HepG2 (cell line): ENCODE data around the gene IGFBP7. TPM values are rescaled to one million over a fixed set of nuclear protein-coding genes. Genes with fewer than 3 reads are reported as not detected.
A peak's percentile ranks its signal among the peaks of the same experiment; 100 is the strongest.

Experiments used
- ATAC-seq: fragments of 200-7000 bp; cut with Tn5 transposase; 3 replicates; pipeline ENCODE4 v1.9.1; 2020; ENCODE audit warnings: mild to moderate bottlenecking, moderate library complexity
- BruUV-seq: library from RNA; stranded (reverse); fragments of 400-500 nt; replicated peaks from 2 replicates; lab custom pipeline; 2021; lab: Mats Ljungman, UMichigan
- CTCF ChIA-PET: fragments of 300-600 bp; formaldehyde crosslinking; extraction: SDS; loops from one replicate; lab custom pipeline; 2021; ENCODE audit warnings: low total read pairs, inconsistent platforms, low intra/inter-chr PET ratio; lab: Yijun Ruan, JAX
- POLR2A ChIA-PET: fragments of 350-600 bp; sonication (Branson Sonifier 250); formaldehyde crosslinking; loops from one replicate; lab custom pipeline; 2020; ENCODE audit warnings: antibody characterized with exemption, inconsistent platforms; lab: Yijun Ruan, JAX
- DNase-seq: peaks from one replicate; pipeline ENCODE4 v3.0.0-alpha.2; 2015; ENCODE audit warnings: low spot score
- FAIRE-seq: peaks from 3 replicates; lab custom pipeline; 2011; peaks lifted over from hg19 to GRCh38; lab: Jason Lieb, UNC
- H2AFZ ChIP-seq: one replicate; pipeline ENCODE4 v1.6.1; 2011; ENCODE audit warnings: low read length, inconsistent platforms
- H3K27ac ChIP-seq: fragments of 300-600 bp; 3 replicates; pipeline ENCODE4 v1.8.0; 2011; ENCODE audit warnings: mixed run types, mild to moderate bottlenecking, mixed read lengths, low read length, inconsistent platforms; ENCODE audit not compliant: insufficient read depth; ENCODE audit errors: extremely low read length
- H3K27me3 ChIP-seq, 2 experiments: fragments of 200-600 bp in 1 of 2; 2 replicates in 1 of 2; 3 replicates in 1 of 2; pipeline versions ENCODE4 v1.6.0 to v1.8.0; 2011; ENCODE audit warnings: low read length in 2 of 2, mild to moderate bottlenecking in 2 of 2, moderate library complexity in 2 of 2, inconsistent platforms in 1 of 2; ENCODE audit not compliant: insufficient read depth in 2 of 2, control insufficient read depth in 1 of 2
- H3K36me3 ChIP-seq, 2 experiments: fragments of 200-600 bp in 1 of 2; replicated peaks in 1 of 2; 2 replicates in 1 of 2; 3 replicates in 1 of 2; pipeline versions ENCODE4 v1.5.1 to v1.8.0; 2011; ENCODE audit warnings: low read length in 2 of 2, inconsistent platforms in 1 of 2; ENCODE audit not compliant: insufficient read depth in 2 of 2, control insufficient read depth in 1 of 2
- H3K4me1 ChIP-seq: 2 replicates; pipeline ENCODE4 v1.5.1; 2012; ENCODE audit warnings: low read length, inconsistent platforms; ENCODE audit not compliant: insufficient read depth
- H3K4me2 ChIP-seq: 2 replicates; pipeline ENCODE4 v1.6.0; 2011; ENCODE audit warnings: low read depth, low read length, inconsistent platforms
- H3K4me3 ChIP-seq, 3 experiments: fragments of 200-600 bp in 1 of 3; sonication (generic), shearing (Covaris generic) in 1 of 3; replicated peaks in 1 of 3; 2 replicates each; pipeline ENCODE4 v1.5.1; 2011 to 2016; ENCODE audit warnings: low read length in 3 of 3, inconsistent platforms in 2 of 3, low read depth in 2 of 3, mild to moderate bottlenecking in 2 of 3, control low read depth in 1 of 3, mixed read lengths in 1 of 3; ENCODE audit not compliant: insufficient read depth in 1 of 3
- H3K79me2 ChIP-seq: one replicate; pipeline ENCODE4 v1.6.1; 2011; ENCODE audit warnings: low read length, inconsistent platforms; ENCODE audit not compliant: insufficient read depth
- H3K9ac ChIP-seq: 2 replicates; pipeline ENCODE4 v1.6.0; 2011; ENCODE audit warnings: mild to moderate bottlenecking, low read depth, low read length, inconsistent platforms; ENCODE audit not compliant: insufficient read depth
- H3K9me3 ChIP-seq: 2 replicates; pipeline ENCODE4 v1.5.1; 2012; ENCODE audit warnings: mild to moderate bottlenecking, low read length
- H4K20me1 ChIP-seq: 2 replicates; pipeline ENCODE4 v1.6.0; 2011; ENCODE audit warnings: inconsistent platforms, mild to moderate bottlenecking, low read length, moderate library complexity; ENCODE audit not compliant: insufficient read depth
- ASH2L ChIP-seq: fragments of 300-600, 200-600 bp; sonication (generic); IDR thresholded peaks from 2 replicates; pipeline ENCODE4 v1.7.0; 2017; ENCODE audit warnings: low read depth, mild to moderate bottlenecking, moderate library complexity, mixed read lengths, low read length; ENCODE audit not compliant: insufficient read length
- ATF7 ChIP-seq, 2 experiments: fragments of 450-650 bp in 1 of 2; sonication (generic) in 1 of 2; formaldehyde crosslinking in 1 of 2; IDR thresholded peaks; 2 replicates each; pipeline versions ENCODE4 v1.4.0 to v1.6.1; 2016 to 2020; ENCODE audit warnings: antibody characterized with exemption in 1 of 2, mild to moderate bottlenecking in 1 of 2, missing genetic modification reagents in 1 of 2
- CEBPB ChIP-seq: IDR thresholded peaks from 2 replicates; pipeline ENCODE4 v1.6.1; 2011; ENCODE audit warnings: low read depth, low read length, improper control_type of control experiment, borderline replicate concordance
- CEBPG ChIP-seq: IDR thresholded peaks from 2 replicates; pipeline ENCODE4 v1.6.1; 2016
- DMAP1 ChIP-seq: IDR thresholded peaks from 2 replicates; pipeline ENCODE4 v1.6.1; 2016
- GATA4 ChIP-seq: sonication (generic); IDR thresholded peaks from 2 replicates; pipeline ENCODE4 v1.6.1; 2016; ENCODE audit warnings: antibody characterized with exemption, low read depth, borderline replicate concordance
- HBP1 ChIP-seq: IDR thresholded peaks from 2 replicates; pipeline ENCODE4 v1.6.1; 2016; ENCODE audit warnings: low read depth, control low read depth
- HNRNPUL1 ChIP-seq: fragments of 200-400 bp; formaldehyde crosslinking; IDR thresholded peaks from 2 replicates; pipeline ENCODE4 v1.6.1; 2017; ENCODE audit warnings: low read depth, mild to moderate bottlenecking, low read length, moderate library complexity
- MLLT10 ChIP-seq: sonication (generic); formaldehyde crosslinking; IDR thresholded peaks from 2 replicates; pipeline ENCODE4 v1.4.0; 2020; ENCODE audit warnings: missing genetic modification reagents
- NFYB ChIP-seq: sonication (generic); formaldehyde crosslinking; IDR thresholded peaks from 2 replicates; pipeline ENCODE4 v1.4.0; 2020; ENCODE audit warnings: missing genetic modification reagents
- POLR2AphosphoS5 ChIP-seq: IDR thresholded peaks from 2 replicates; pipeline ENCODE4 v1.6.1; 2012; ENCODE audit warnings: low read depth, low read length
- SP1 ChIP-seq, 2 experiments: fragments of 450-650 bp in 1 of 2; sonication (generic) in 1 of 2; formaldehyde crosslinking in 1 of 2; IDR thresholded peaks; 2 replicates each; pipeline versions ENCODE4 v1.4.0 to v1.6.1; 2016 to 2020; ENCODE audit warnings: missing genetic modification reagents in 1 of 2
- SP5 ChIP-seq: IDR thresholded peaks from 2 replicates; pipeline ENCODE4 v1.6.1; 2016; ENCODE audit warnings: low read depth, borderline replicate concordance
- TMF1 ChIP-seq: sonication (generic); formaldehyde crosslinking; IDR thresholded peaks from 2 replicates; pipeline ENCODE4 v1.8.1; 2022; ENCODE audit warnings: low read depth, missing genetic modification reagents
- ZNF234 ChIP-seq: sonication (generic); formaldehyde crosslinking; conservative IDR thresholded peaks from 2 replicates; pipeline ENCODE4 v1.5.1; 2020; ENCODE audit warnings: mild to moderate bottlenecking, missing genetic modification reagents
- ZNF276 ChIP-seq: sonication (generic); formaldehyde crosslinking; IDR thresholded peaks from 2 replicates; pipeline ENCODE4 v1.4.0; 2020; ENCODE audit warnings: mild to moderate bottlenecking, low read depth, missing genetic modification reagents
- ZNF33B ChIP-seq: sonication (generic); formaldehyde crosslinking; IDR thresholded peaks from 2 replicates; pipeline ENCODE4 v1.5.1; 2020; ENCODE audit warnings: mild to moderate bottlenecking, missing genetic modification reagents
- ZNF619 ChIP-seq: sonication (generic); formaldehyde crosslinking; IDR thresholded peaks from 2 replicates; pipeline ENCODE4 v1.4.0; 2020; ENCODE audit warnings: mild to moderate bottlenecking, missing genetic modification reagents
- WGBS: methylation state at CpG from one replicate; pipeline ENCODE4 v1.1.6; 2017; ENCODE audit warnings: low lambda C conversion rate; 5-methylcytosine and 5-hydroxymethylcytosine counted together
- in situ Hi-C: cut with HindIII; loops from 2 replicates; pipeline ENCODE4 v1.10.0; 2017; ENCODE audit warnings: low pct_unique_long_range_greater_than_20kb; ENCODE audit not compliant: extremely low pct_ligation_motif_present
- intact Hi-C: fragments of 100-400 bp; cut with micrococcal nuclease; formaldehyde crosslinking; loops from one replicate; pipeline ENCODE4 v1.10.0; 2022; ENCODE audit not compliant: unreplicated experiment
- polyA plus RNA-seq, 8 experiments: library from polyadenylated mRNA; depleted of rRNA in 3 of 8; stranded (reverse) in 7 of 8; unstranded in 1 of 8; fragments of >200 nt; fragmentation: Illumina TruSeq in 4 of 8; extraction: Trizol in 4 of 8; gene quantifications; 2 replicates each; pipeline versions ENCODE4 v1.2.1 to v1.2.3, GENCODE V29; 2011 to 2016; ENCODE audit warnings: low read depth in 4 of 8, missing spikeins in 1 of 8, mixed read lengths in 1 of 8; ENCODE audit not compliant: insufficient read depth in 1 of 8
- total RNA-seq, 5 experiments: library from RNA; depleted of rRNA; stranded (reverse); fragments of >200 nt; fragmentation: Illumina TruSeq; extraction: Trizol; gene quantifications; 2 replicates each; pipeline ENCODE4 v1.2.3, GENCODE V29; 2016; ENCODE audit warnings: low read depth in 1 of 5
- TF ChIP-seq, protein P1 (sequence below): sonication (generic); formaldehyde crosslinking; conservative IDR thresholded peaks from 2 replicates; pipeline ENCODE4 v1.4.0; 2020; ENCODE audit warnings: missing genetic modification reagents
- TF ChIP-seq, protein P2 (sequence below): sonication (generic); formaldehyde crosslinking; IDR thresholded peaks from 2 replicates; pipeline ENCODE4 v1.5.0; 2020; ENCODE audit warnings: missing genetic modification reagents

Gene IGFBP7
- total and polyA plus RNA-seq, 2 of the 13 experiments (the other 11 are each of a cell fraction or from before 2014, with no cell fraction given) = 1.1 to 1.3 TPM

GRCh38 chr4:56990109-56990905 is 119.9 kb downstream of the IGFBP7 start:
- Histone ChIP-seq H3K36me3 (peaks cover 20 to 80% of the 10 kb centered on the region in 2 experiments), H3K4me3 (no peak overlapping the region), H3K4me2 (no peak overlapping the region), H3K9ac (no peak overlapping the region), H2AFZ (no peak overlapping the region), H3K27ac (no peak overlapping the region), H3K4me1 (no peaks in the 10 kb centered on the region), H3K9me3 (no peaks in the 10 kb centered on the region), H3K27me3 (no peaks in the 10 kb centered on the region), H3K79me2 (peaks cover 28% of the 10 kb centered on the region), H4K20me1 (no peaks in the 10 kb centered on the region)
- TF ChIP-seq, protein P1, sequence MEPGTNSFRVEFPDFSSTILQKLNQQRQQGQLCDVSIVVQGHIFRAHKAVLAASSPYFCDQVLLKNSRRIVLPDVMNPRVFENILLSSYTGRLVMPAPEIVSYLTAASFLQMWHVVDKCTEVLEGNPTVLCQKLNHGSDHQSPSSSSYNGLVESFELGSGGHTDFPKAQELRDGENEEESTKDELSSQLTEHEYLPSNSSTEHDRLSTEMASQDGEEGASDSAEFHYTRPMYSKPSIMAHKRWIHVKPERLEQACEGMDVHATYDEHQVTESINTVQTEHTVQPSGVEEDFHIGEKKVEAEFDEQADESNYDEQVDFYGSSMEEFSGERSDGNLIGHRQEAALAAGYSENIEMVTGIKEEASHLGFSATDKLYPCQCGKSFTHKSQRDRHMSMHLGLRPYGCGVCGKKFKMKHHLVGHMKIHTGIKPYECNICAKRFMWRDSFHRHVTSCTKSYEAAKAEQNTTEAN (CRISPR knock-in tag) = no peak
- TF ChIP-seq CEBPG (CRISPR knock-in tag) (peak; percentile 10; the same call in 1 of the 2 replicates), POLR2AphosphoS5 (no peak), HBP1 (no peak), MLLT10 (no peak), SP5 (CRISPR knock-in tag) (no peak), SP1 (IDR thresholded peaks at IDR 0.05) (no peak), SP1 (CRISPR knock-in tag; IDR thresholded peaks at IDR 0.05) (no peak), NFYB (CRISPR knock-in tag) (no peak), ZNF619 (CRISPR knock-in tag) (no peak), ZNF234 (CRISPR knock-in tag) (no peak), ZNF33B (CRISPR knock-in tag) (no peak), DMAP1 (no peak), GATA4 (no peak), ATF7 (IDR thresholded peaks at IDR 0.05) (peak; percentile 36; the same call in 1 of the 2 replicates), ATF7 (CRISPR knock-in tag; IDR thresholded peaks at IDR 0.05) (no peak), HNRNPUL1 (no peak), CEBPB (peak; percentile 30; the same call in 1 of the 2 replicates), ZNF276 (CRISPR knock-in tag) (no peak), ASH2L (no peak), TMF1 (CRISPR knock-in tag) (no peak)
- TF ChIP-seq, protein P2, sequence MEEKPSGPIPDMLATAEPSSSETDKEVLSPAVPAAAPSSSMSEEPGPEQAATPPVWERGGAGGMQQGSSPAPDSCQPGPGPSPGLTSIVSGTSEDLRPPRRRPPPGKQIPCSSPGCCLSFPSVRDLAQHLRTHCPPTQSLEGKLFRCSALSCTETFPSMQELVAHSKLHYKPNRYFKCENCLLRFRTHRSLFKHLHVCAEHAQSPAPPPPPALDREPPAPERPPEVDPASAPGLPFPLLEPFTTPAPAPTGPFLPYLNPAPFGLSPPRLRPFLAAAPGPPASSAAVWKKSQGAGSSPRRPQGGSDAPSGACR (CRISPR knock-in tag) = no peak
- intact Hi-C loops = no loop called here
- WGBS = 97% methylated on average over 6 of the region's 6 CpGs
- CTCF ChIA-PET = no interaction called here
- POLR2A ChIA-PET = interaction anchor here (4.0 kb wide), 1 partner anchor 12 kb away, joined by 17 read pairs; the partner anchor contains the start of genes NOA1 and POLR2B
- FAIRE-seq (no peak), ATAC-seq (no peak), DNase-seq (no peak)
- in situ Hi-C loops = no loop called here
- no TSS peak for BruUV-seq
